GM19324 (cell line): ENCODE measurements around the gene KCNRG.
"Not testable (repeated sequence)": the region's sequence is repeated elsewhere in the genome, so short reads cannot be mapped to it uniquely, and the experiment has no call there.

Source experiments
- ATAC-seq: cut with Tn5 transposase; IDR thresholded peaks from one replicate; pipeline ENCODE4 v1.9.1; 2021; ENCODE audit warnings: mild to moderate bottlenecking, moderate library complexity; ENCODE audit not compliant: unreplicated experiment, low FRiP score

The KCNRG gene, protein sequence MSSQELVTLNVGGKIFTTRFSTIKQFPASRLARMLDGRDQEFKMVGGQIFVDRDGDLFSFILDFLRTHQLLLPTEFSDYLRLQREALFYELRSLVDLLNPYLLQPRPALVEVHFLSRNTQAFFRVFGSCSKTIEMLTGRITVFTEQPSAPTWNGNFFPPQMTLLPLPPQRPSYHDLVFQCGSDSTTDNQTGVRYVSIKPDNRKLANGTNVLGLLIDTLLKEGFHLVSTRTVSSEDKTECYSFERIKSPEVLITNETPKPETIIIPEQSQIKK

GRCh38 chr13:50015258-50015657, at the start of gene KCNRG:
Gene KCNRG (plus strand): TSS chr13:50015444. CDS start chr13:50015494, 50 bp downstream.
- ATAC-seq, result no peak

DNA sequence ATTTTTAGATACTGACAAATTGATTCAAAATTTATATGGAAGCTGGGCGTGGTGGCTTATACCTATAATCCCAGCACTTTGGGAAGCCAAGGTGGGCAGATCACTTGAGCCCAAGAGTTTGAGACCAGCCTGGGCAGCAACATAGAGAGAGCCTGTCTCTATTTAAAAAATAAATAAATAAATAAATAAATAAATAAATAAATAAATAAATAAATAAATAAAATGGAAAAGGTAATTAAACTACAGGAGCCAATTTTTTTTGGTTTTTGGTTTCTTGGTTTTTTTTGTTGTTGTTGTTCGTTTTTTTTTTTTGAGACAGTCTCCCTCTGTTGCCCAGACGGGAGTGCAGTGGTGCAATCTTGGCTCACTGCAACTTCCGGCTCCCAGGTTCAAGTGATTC, 47.8 kb upstream of the KCNRG start:
- ATAC-seq, result no peak

DNA sequence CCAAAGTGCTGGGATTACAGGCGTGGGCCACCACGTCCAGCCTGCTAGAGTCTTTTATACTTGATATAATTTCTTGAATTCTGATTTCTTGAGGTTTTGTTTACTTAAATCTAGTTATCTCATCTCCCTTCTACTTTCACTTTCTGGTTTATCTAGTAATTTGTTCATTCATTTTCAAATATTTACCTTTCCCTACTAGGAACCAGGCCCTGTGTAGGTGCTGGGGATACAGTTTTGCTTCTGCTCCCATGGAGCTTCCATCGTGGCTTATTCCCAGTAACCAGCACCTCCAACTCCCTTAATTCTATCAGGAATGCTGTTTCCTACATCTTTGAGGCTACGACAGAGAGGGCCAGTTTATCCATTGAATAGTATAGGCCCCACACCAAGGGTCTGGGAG, 42.5 kb upstream of the KCNRG start:
- ATAC-seq, result no peak

GRCh38 chr13:49975826-49976225, 39.4 kb upstream of the KCNRG start:
- ATAC-seq, result no peak

DNA sequence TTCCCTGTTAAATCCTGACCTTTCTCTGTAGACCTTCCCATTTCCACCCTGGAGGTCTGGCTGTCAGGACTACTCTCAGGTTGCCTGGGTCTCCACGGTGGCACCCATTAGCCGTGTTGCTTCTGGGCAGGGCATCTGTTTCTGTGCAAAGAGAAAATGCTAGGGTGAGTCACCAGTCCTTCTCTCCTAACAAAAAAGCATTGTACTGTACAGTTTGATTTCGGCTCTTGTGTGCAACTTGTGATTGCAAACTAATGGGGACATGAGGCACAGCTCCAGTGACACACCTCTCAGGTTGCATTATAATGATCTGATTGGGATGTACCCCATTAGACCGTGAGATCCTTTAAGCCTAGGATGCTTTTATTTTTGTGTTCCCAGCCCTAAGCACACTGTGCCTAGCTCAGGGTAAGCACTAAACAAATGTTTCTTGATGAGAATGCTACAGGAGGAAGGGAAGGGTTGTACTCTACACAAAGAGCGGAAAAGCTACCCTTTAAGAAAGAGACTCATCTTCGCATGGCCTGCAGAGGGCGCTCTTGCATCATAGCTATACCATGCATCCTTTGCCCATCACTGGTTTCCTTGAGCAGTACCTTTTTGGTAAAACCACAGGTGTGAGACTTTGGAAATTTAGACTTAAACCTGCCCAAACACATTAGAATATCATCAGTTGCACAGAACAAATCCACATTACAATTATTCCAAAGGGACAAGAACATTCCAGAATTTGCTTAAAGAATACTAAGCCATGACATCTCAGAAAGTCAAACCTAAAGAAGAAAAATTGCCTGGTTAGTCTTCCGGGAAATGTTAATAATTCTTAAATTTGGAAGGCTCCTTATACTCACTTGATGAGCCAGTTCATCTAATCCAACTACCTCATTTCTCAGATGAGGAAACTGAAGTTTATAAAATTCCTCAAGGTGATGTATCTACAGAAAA, 38.7 kb upstream of the KCNRG start:
- ATAC-seq, result peak; percentile 53

DNA sequence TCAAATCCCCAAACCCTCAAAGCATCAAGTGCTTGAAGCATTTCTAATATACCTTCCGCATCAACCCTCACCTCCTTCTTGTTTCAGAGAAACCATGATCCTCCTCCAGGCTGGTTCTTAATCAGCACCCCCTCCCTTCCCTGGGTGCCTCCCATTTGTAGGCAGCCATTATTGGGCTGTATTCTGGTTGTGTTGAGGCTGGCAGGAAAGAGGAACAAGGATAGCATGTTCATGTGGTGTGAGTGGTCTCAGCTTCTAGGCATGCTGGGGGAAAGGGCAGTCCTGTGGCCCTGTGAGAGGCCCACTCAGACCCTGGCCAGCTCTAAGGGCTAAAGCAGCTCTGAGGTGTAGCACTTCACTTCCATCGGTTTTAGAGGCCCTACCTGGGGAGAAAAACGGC, 37.3 kb upstream of the KCNRG start:
- no peak for ATAC-seq

GRCh38 chr13:49980266-49980665, 35.0 kb upstream of the KCNRG start:
- no peak for ATAC-seq

- ATAC-seq, result no peak
Measured at GRCh38 chr13:49985129-49985528, 30.1 kb upstream of the KCNRG start.

GRCh38 chr13:49986471-49986870, 28.8 kb upstream of the KCNRG start:
- ATAC-seq, result no peak

- ATAC-seq, result not testable (repeated sequence)
Measured at GRCh38 chr13:49990612-49991011, 24.6 kb upstream of the KCNRG start.

DNA sequence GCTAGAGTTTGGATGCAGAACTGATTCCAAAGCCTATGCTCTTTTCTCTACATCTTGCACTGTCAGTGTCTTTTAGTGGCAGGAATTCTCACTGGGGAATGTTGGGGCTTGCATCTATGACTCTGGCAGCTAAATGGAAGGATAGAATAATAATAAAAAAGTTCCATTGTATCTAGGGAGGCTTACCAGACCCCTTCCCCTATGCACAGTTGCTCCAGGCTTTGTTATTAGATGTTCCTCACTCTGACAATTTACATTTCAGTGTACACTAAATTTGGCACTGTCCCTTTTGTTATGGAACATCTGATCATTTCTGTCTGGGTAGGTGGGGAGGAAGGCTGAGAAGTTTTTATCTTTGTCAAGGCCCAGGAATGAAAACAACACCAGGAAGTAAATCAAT, 22.1 kb upstream of the KCNRG start:
- ATAC-seq, result no peak

GRCh38 chr13:49993666-49994065, 21.6 kb upstream of the KCNRG start:
- ATAC-seq, result no peak

- no peak for ATAC-seq
Measured at GRCh38 chr13:49995625-49996101, 19.6 kb upstream of the KCNRG start.

GRCh38 chr13:49996161-49996915, 18.9 kb upstream of the KCNRG start:
- peak; percentile 72 for ATAC-seq

- peak; percentile 71 for ATAC-seq
Measured at GRCh38 chr13:49996951-49997895, 18.0 kb upstream of the KCNRG start, which contains the start of gene TRIM13. Gene TRIM13 (plus strand): TSS chr13:49997042. CDS start chr13:50011941, 14,899 bp downstream.

GRCh38 chr13:49997955-49998354, 17.3 kb upstream of the KCNRG start:
- no peak for ATAC-seq

DNA sequence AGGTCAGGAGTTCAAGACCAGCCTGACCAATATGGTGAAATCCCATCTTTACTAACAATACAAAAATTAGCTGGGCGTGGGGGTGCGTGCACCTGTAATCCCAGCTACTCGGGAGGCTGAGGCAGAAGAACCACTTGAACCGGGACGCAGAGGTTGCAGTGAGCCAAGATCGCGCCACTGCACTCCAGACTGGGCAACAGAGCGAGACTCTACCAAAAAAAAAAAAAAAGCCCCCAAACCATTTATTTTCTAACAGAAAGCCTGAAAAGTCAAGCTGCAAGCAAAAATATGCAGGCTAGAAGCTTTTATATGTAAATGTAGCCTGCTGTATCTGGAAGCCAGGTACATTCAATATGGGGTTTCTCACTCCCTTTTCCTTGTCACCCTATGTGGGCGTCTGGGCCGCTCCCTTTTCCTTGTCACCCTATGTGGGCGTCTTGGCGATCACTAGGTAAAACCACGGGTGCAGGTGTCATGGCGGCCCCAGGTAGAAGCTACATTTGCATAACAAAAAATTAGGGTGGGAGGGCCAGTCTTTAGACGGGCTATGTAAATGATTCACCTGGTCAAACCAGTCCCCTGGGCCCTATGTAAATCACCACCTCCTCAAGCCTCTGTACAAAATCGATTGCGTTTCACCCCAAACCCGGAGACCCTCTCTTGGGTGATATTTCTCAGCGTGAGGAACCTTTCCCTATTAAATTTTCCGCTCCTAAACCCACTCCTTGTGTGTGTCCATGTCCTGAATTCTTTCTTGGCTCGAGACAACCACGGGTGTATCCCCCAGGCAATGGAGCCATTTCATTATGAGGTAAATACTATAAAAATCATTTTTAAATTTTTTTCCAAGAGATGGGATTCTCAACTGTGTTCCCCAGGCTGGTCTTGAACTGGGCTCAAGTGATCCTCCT, 16.3 kb upstream of the KCNRG start:
- ATAC-seq, result no peak

GRCh38 chr13:50001287-50001686, 14.0 kb upstream of the KCNRG start:
- ATAC-seq, result no peak
